OCI-M2 (cell line): ENCODE data around the gene SFXN4.
"Not testable (repeated sequence)": the region's sequence is repeated elsewhere in the genome, so short reads cannot be mapped to it uniquely, and the experiment has no call there.

ENCODE experiments used
- DNase-seq: peaks from one replicate; lab custom pipeline; 2025; ENCODE audit not compliant: unreplicated experiment; lab: John Stamatoyannopoulos, UW

Gene SFXN4

GRCh38 chr10:119112056-119112455, 53.5 kb downstream of the SFXN4 start:
- DNase-seq: no peak

- not testable (repeated sequence) for DNase-seq
Observed at GRCh38 chr10:119107771-119108170, 57.7 kb downstream of the SFXN4 start.

DNA sequence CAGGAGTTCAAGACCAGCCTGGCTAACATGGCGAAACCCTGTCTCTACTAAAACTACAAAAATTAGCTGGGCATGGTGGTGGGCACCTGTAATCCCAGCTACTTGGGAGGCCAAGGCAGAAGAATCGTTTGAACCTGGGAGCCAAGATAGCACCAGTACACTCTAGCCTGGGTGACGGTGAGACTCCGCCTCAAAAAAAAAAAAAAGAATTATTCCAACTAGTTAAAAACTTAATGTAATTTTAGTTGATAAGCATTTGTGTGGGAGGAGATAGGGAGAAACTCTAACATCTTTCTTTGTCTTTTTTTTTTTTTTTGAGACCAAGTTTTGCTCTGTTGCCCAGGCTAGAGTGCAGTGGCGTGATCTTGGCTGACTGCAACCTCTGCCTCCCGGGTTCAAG, 58.4 kb downstream of the SFXN4 start:
- DNase-seq: not testable (repeated sequence)

GRCh38 chr10:119105899-119106298, 59.6 kb downstream of the SFXN4 start:
- DNase-seq: not testable (repeated sequence)

DNA sequence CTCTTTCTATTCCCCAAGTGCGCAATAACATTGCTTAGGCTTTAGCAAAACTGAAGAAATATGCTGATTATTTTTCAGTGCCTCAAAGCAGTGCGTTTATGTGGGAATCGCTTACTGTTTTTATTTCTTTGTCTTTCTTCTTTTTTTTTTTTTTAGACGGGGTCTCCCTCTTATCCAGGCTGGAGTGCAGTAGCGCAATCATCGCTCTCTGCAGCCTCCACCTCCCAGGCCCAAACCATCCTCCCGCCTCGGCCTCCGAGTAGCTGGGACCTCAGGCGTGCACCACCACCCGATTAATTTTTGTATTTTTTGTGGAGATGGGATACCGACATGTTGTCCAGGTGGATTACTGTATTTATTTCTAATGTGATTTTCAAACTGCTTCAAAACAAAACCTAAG, 60.4 kb downstream of the SFXN4 start:
- no peak for DNase-seq

DNA sequence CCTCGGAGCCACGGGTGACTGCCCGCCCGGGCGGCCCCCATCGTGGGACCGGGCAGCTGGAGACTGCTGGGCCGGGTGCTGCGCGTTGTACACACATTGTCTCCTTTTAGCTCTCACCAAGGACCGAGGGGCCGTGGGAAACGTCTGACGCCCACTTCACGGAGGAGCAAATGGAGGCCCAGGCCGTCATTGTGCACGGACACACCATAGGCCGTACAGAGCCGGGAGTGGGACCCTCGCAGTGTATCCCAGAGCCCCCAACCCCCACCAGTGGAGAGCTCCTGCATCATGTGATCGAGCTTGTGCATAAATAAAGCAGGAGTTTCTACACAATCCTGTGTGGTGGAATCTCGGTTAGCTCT, 60.9 kb downstream of the SFXN4 start:
- no peak for DNase-seq

GRCh38 chr10:119103903-119104653, 61.4 kb downstream of the SFXN4 start, which contains the start of gene DENND10:
DENND10 (plus strand) TSS chr10:119104113; CDS start chr10:119104143, 30 bp downstream.
- DNase-seq: no peak

- no peak for DNase-seq
Observed at GRCh38 chr10:119103241-119103902, 62.1 kb downstream of the SFXN4 start.

DNA sequence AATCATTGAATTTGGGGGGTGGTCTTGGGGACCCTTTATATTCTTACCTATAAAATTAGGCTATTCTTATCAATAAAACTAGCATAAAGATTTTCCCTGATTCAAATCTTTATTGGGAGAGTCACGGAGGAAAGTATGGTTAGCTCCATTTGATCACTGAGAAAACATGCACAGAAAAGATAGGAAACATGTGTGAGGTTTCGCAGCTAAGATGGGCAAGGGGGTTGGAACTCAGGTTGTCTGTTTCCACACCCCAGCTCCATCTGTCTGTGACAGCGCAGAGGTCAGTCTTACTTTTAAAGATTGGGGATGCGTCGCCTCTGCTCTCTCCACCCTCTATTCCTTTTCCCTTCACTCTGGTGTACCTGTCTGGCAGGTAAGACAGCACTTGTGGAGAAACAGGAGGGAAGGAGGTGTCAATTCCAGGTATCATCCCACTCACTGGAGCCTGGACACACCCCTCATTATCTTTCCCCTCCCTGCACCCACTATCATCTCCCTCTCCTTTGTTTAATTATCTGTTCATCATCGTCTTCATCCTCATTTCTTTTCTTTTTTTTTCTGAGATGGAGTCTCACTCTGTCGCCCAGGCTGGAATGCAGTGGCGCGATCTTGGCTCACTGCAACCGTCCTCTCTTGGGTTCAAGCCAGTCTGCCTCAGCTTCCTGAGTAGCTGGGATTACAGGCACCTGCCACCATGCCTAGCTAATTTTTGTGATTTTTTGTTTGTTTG, 64.0 kb downstream of the SFXN4 start:
- DNase-seq: no peak

DNA sequence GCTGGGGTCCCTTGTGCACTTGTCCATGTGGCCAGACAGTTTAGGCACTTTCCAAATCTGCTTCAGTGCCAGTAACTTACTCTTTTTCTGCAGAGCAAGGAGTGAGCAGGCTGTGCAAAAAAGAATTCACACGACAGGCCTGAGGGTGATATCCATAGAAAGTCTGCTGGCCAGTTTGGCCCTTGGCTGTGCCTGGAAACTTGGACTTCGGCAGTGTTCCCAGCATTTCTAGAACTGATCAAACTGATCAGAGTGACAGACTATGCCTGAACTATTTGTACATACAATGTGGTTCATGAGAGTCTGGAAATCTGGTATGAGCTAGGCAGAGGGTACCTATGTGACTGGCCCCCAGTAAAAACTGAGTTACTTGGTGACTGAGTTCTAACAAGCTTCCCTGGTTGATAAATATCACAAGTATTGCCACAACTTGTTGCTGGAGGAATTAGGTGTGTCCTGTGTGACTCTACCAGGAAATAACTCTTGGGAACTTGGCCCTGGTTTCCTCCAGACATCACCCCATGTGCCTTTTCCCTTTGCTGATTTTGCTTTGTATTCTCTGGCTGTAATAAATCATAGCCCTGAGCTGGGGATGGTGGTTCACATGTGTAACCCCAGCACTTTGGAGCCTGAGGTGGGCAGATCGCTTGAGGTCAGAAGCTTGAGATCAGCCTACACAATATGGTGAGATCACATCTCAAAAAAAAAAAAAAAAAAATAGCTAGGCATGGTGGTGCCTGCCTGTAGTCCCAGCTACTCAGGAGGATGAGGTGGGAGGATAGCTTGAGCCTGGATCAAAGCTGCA, 64.9 kb downstream of the SFXN4 start:
- no peak for DNase-seq

- DNase-seq: no peak
Observed at GRCh38 chr10:119098576-119098975, 66.9 kb downstream of the SFXN4 start.

DNA sequence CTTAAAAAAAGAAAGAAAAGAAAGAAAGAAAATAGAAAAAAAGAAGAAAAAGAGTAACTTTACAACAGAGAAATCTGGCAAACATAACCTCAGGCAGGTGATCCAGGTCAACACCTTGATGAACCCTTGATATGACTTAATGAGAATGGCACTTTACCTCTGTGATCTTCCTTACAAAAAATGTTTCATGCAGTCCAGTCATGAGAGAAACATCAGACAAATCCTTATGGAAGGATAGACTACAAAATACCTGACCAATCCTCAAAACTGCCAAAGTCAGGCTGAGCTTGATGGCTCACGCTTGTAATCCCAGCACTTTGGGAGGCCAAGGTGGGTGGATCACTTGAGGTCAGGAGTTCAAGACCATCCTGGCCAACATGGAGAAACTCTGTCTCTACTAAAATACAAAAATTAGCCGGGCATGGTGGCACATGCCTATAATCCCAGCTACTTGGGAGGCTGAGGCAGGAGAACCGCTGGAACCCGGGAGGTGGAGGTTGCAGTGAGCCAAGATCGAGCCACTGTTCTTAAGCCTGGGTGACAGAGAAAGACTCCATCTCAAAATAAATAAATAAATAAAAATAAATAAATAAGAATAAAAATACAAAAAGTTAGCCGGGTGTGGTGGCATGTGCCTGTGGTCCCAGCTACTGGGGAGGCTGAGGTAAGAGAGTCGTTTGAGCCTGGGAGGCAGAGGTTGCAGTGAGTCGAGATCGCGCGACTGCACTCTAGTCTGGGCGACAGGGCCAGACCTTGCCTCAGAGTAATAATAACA, 68.7 kb downstream of the SFXN4 start:
- not testable (repeated sequence) for DNase-seq

DNA sequence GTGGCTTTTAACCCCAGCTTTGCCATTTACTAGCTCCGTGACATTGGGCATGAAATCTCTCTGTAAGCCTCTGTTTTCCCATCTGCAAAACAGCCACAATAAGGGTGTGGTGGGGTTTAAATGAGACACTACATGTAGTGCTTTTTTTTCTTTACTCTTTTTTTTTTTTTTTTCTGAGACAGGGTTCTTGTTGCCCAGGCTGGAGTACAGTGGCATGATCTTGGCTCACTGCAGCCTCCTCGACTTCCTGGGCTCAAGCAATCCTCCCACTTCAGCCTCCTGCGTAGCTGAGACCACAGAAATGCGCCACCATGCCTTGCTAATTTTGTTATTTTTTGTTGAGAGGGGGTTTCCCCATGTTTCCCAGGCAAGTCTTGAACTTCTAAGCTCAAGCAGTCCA, 69.9 kb downstream of the SFXN4 start:
- DNase-seq: no peak

DNA sequence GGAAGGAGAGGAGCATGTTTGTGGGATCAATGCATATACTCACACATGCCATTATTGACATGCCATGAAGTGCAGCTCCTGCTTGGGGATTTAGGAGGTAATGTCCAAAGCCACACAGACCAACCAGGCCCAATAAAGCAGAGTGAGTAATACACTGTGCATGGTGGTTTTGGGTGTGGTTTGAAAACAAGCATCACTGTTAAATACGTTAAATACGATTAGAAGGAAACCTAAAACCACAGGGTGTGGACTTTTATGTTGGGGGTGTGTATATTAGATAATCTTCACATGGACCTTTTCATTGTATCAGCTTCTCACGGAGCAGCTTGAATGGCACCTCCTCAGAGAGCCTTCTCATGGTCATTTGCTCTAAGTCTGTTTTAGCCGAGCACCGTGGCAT, 74.5 kb downstream of the SFXN4 start:
- peak; percentile 66 for DNase-seq
